Activated CD8-positive, alpha-beta memory T cell treated with anti-CD3 and anti-CD28 coated beads, Interleukin-2, amount 50 U/mL, for 24 hours (primary cell): Measurements from ENCODE around the gene CCDC183.
A peak's percentile ranks its signal among the peaks of the same experiment; 100 is the strongest.

Experiments
- DNase-seq: peaks from one replicate; pipeline ENCODE4 v3.0.0-alpha.2; 2020; ENCODE audit errors: extremely low read depth

The CCDC183 gene

DNA sequence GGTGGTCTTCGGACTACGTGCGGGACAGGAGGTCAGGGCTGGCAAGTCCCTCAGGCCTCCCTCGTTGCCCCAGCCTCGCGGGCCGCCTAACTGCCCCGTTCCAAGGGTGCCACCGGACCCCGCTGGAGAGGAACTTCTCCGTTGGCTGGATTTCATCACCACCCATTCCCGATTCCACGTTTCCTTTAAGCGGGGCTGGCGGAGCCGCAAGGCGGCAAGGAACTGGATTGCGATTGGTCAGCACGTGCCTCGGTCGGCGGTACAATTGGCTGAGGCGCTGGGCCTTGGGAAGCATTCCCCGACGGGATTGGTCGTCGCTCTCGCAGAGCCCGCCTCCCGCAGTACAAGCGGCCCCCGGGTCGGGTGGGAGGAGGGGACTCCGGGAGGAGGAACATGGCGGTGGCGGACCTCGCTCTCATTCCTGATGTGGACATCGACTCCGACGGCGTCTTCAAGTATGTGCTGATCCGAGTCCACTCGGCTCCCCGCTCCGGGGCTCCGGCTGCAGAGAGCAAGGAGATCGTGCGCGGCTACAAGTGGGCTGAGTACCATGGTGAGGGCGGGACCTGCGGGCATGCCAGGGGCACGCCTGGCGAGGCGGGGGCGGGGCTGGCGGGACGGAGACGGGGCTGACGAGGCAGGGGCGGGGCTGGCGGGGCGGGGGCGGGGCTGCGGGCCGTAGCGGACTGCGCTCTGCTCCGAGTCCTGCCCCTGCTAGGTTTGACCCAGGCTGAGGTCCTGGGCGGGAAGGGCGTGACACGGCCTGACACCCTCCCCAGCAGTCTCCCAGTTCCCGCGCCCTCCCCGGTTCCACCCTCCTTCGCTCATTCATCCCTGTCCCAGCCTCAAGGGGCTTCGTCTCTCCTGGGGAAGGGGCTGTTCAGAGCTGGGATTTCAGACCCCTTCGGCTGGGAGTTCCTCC is 53.2 kb downstream of the CCDC183 start, which contains the start of gene PHPT1:
Gene PHPT1 (plus strand): TSS at position 372 of the 922 bp plus-strand sequence. CDS start 22 bp downstream, at position 394.
- DNase-seq, result peak; percentile 86

DNA sequence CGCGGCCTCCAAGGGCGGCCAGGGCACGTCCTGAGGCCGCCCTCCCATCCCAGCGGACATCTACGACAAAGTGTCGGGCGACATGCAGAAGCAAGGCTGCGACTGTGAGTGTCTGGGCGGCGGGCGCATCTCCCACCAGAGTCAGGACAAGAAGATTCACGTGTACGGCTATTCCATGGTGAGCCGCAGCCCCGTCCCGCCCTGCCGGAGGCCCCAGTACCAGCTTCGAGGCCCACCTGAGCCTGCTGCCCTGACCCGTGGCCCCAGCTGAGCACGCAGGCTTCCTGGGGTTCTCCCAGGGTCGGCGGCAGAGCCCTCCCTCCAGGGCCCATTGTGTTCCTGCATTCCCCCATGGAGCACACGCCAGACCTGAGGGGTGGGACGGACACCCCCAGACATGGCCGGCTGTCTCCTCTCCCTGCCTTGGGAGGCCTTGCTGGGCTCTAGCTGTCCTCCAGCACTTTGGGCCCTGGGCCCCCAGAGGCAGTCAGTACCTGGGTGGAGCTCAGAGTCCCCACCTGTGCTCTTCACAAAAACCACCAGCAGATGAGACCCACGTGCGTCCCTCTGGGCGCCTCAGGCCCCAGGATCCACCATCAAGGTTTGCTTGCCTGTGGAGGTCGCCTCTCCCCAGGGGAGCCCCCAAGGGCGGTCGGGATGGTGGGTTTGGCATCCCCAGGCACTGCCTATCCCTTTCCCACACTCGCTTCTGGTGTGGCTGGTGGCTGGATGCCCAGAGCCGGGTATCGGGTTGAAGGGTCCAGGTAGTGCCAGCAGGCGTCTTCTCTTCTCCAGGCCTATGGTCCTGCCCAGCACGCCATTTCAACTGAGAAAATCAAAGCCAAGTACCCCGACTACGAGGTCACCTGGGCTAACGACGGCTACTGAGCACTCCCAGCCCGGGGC is 54.1 kb downstream of the CCDC183 start:
- DNase-seq, result no peak

DNA sequence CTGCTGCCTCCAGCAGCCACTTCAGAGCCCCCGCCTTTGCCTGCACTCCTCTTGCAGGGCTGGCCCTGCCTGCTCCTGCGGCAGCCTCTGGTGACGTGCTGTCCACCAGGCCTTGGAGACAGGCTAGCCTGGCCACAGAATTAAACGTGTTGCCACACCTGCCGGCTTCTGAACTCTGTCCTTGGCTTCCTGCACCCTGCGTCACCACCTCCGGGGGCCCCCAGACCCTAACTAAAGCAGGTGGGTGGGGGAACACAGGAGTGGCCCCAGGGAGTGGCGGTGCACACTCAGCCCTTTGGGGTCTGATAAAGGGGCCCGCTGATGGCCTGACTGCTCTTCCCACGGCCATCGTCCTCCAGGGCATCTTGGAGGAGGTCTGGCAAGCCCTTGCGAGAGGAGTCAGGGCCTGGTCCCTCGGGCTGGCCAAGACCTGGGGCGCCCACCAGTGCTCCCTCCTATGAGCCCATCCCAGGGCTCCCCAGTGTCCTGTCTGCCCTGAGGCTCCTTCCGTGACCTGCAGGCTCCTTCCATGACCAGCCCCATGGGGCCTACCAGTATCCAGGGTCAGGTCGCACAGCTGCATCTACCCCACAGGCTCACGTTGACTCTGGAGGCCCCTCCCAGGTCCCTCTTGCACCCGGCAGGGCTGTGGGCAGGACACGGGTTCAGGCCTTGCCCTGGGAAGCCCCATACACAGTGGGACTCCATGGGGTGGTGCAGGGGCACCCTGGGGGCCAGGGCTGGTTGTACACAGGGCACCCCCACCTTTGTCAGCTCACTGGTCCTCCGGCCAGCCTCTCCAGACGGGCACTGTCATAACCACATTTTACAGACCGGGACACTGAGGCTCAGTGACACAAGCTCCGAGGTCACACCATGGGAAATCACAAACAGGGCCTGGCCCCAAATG is 55.0 kb downstream of the CCDC183 start:
- DNase-seq, result no peak

DNA sequence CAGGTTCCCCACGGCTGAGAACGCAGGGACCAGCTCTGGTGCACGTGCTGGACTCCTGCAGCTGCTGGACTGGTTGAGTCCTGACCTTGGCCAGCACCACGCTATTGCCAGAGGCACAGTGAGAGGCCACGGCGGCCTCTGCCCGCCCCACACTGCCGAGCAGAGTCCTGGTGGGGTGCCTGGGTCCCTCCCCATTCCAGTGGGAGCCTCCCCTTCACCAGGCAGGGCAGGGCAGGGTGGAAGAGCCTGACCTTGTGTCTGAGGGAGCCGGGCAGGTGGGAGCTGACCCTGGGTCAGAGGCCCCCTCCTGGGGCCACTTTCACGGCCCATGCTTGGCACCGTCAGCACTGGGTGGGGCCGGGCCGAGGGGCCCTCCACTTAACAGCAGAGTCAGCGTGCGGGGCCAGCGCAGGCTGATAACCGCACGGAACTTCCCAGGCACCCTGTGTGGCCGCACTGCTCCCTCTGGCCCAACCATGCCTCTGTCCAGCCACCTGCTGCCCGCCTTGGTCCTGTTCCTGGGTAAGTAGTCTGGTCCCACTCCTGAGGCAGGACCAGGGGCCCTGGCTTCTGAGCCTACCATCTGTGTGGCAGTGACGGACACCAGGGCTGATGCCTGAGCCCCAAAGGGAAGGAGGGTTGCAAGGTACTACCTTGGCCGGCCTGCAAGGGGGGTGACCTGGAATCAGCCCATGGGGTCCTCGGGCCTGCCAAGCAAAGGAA is 56.0 kb downstream of the CCDC183 start, which contains the start of gene MAMDC4:
Gene MAMDC4 (plus strand): TSS at position 406 of the 723 bp plus-strand sequence. CDS start 71 bp downstream, at position 477.
- DNase-seq, result no peak

DNA sequence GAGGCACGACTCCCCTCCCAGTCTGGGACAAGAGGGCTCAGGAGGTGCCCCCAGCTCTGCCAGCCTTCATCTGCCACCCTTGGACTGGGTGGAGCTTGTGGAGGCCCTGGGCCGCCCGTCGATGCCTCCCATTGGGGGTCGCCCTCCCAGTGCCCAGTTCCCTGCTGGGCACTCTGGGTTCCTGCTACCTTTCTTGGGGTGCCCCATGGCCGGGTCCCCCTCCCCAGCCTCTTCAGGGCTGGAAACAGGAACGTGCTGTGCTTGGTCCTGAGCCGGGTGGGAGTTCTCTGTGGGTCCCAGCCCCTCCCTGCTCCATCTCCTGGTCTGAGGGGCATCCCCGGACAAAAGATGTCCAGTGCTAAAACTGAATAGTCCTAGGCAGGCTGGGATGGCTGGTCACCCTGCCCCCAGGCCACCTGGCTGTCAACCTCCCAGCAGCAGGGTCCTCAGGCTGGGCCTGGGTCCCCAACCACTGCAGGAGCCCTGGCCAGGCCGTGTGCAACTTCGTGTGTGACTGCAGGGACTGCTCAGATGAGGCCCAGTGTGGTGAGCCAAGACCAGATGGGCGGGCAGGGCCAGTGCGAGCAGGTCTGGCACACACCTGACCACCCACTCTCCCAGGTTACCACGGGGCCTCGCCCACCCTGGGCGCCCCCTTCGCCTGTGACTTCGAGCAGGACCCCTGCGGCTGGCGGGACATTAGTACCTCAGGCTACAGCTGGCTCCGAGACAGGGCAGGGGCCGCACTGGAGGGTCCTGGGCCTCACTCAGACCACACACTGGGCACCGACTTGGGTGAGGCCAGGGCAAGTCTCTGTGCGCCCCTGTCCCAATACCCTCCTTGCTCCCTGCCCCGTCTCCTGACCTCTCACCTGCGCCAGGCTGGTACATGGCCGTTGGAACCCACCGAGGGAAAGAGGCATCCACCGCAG is 56.8 kb downstream of the CCDC183 start:
- DNase-seq, result no peak

DNA sequence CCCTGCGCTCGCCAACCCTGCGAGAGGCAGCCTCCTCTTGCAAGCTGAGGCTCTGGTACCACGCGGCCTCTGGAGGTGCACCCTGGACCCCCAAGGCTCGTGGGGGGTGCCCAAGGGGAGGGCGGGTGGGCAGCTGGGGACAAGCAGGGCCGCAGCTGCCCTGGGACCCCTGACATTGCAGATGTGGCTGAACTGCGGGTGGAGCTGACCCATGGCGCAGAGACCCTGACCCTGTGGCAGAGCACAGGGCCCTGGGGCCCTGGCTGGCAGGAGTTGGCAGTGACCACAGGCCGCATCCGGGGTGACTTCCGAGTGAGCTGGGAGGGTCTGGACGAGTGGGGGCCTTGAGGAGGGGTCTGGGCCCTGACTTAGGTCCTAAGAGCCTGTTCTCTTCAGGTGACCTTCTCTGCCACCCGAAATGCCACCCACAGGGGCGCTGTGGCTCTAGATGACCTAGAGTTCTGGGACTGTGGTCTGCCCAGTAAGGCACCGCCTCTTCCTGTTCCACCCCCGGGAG is 57.5 kb downstream of the CCDC183 start:
- DNase-seq, result no peak

DNA sequence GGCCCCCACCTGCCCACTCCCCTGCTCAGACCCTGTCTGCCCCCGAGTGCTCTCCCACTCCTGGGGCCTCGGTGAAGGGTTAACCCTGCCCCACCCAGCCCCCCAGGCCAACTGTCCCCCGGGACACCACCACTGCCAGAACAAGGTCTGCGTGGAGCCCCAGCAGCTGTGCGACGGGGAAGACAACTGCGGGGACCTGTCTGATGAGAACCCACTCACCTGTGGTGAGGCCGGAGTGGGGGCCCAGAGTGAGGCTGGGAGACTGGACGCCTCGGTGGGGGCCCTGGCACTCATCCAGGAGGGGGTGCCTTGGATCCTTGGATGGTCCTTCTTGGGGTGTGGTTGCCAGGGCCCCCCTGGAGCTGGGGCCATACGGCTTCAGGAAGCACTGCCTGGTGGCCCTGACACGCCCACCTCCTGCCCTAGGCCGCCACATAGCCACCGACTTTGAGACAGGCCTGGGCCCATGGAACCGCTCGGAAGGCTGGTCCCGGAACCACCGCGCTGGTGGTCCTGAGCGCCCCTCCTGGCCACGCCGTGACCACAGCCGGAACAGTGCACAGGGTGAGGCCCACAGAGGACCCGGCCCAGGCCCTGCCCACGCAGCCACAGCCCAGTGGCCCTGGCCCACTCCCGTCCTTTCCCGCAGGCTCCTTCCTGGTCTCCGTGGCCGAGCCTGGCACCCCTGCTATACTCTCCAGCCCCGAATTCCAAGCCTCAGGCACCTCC is 58.1 kb downstream of the CCDC183 start:
- DNase-seq, result no peak

DNA sequence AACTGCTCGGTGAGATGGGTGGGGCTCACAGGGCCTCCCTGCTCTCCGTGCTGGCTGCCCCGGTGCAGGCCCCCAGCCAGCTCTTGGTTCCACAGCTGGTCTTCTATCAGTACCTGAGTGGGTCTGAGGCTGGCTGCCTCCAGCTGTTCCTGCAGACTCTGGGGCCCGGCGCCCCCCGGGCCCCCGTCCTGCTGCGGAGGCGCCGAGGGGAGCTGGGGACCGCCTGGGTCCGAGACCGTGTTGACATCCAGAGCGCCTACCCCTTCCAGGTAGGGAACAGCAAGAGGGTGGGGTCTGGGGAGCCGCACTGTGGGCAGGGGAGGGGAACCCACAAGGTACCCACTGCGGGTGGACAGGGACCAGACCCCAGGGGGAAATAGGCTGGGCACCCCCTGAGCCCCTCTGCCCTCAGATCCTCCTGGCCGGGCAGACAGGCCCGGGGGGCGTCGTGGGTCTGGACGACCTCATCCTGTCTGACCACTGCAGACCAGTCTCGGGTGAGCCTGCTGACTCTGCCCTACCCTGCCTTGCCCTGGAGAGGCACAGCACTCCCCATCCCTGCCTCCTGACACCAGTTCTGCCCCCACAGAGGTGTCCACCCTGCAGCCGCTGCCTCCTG is 58.8 kb downstream of the CCDC183 start:
- DNase-seq, result no peak

DNA sequence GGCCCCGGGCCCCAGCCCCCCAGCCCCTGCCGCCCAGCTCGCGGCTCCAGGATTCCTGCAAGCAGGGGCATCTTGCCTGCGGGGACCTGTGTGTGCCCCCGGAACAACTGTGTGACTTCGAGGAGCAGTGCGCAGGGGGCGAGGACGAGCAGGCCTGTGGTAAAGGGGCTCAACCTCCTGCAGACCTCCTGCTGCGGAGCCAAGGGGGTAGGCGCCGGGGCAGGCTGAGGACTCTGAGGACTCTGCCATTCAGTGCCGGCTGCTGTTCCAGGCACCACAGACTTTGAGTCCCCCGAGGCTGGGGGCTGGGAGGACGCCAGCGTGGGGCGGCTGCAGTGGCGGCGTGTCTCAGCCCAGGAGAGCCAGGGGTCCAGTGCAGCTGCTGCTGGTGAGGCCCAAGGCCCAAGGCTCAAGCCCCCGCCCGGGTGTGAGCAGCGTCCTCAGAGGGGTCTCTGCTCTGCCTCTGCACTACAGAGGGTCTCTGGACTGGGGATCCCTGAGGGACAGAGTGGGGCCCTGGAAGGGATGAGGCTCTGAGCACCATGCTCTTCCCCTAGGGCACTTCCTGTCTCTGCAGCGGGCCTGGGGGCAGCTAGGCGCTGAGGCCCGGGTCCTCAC is 59.4 kb downstream of the CCDC183 start:
- no peak for DNase-seq

DNA sequence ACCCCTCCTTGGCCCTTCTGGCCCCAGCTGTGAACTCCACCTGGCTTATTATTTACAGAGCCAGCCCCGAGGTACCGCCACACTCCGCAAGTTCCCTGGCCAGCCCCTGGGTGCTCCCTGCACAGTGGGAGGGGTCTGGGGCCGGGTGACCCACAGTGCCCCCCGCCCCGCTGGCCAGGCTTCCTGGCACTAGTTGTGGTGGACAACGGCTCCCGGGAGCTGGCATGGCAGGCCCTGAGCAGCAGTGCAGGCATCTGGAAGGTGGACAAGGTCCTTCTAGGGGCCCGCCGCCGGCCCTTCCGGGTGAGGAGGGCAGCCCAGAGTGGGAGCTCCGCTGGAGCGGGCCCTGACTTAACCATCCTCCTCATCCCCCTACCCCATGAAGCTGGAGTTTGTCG is 59.9 kb downstream of the CCDC183 start:
- no peak for DNase-seq

DNA sequence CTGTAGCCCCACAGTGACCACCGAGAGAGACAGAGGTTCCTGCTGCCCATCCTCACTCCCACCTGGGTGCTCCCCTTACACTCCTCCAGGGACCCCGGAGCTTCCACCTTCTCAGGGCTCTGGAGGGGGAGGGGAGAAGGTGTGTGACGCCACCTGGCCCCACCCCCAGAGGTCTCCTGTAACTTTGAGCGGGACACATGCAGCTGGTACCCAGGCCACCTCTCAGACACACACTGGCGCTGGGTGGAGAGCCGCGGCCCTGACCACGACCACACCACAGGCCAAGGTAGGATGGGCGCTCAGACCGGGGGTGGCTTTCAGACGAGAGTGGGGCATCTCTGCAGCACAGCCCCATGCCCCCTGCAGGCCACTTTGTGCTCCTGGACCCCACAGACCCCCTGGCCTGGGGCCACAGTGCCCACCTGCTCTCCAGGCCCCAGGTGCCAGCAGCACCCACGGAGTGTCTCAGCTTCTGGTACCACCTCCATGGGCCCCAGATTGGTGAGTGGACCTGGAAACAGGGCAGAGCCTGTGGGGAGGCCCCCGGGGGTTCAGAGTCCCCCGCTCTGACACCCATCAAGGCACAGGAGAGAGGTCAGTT is 60.5 kb downstream of the CCDC183 start:
- DNase-seq, result no peak

DNA sequence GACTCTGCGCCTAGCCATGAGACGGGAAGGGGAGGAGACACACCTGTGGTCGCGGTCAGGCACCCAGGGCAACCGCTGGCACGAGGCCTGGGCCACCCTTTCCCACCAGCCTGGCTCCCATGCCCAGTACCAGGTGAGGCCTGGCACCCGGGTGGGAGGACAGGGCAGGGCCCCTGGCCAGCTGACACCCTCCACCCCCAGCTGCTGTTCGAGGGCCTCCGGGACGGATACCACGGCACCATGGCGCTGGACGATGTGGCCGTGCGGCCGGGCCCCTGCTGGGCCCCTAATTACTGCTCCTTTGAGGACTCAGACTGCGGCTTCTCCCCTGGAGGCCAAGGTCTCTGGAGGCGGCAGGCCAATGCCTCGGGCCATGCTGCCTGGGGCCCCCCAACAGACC is 61.0 kb downstream of the CCDC183 start:
- DNase-seq, result no peak
